MCF 10A (cell line): ENCODE measurements around the gene BIK. TPM values are rescaled to one million over a fixed set of nuclear protein-coding genes. Genes with fewer than 3 reads are reported as not detected.

ENCODE experiments used
- BruUV-seq: library from RNA; stranded (reverse); fragments of 400-500 nt; replicated peaks from 2 replicates; lab custom pipeline; 2021; lab: Mats Ljungman, UMichigan
- CTCF ChIA-PET: fragments of 300-600 bp; sonication (Branson Sonifier 250); formaldehyde crosslinking; extraction: SDS; loops from one replicate; lab custom pipeline; 2021; ENCODE audit warnings: antibody characterized with exemption, inconsistent platforms; lab: Yijun Ruan, JAX
- POLR2A ChIA-PET: fragments of 300-600, 350-650 bp; sonication (Branson Sonifier 250); formaldehyde crosslinking; extraction: SDS; loops from one replicate; lab custom pipeline; 2020; ENCODE audit warnings: antibody characterized with exemption, inconsistent platforms; lab: Yijun Ruan, JAX
- DNase-seq: peaks from one replicate; pipeline ENCODE4 v3.0.0-alpha.2; 2018; ENCODE audit not compliant: unreplicated experiment
- H3K27ac Mint-ChIP-seq: one replicate; pipeline ENCODE4 v1.8.0; 2022; ENCODE audit warnings: mild to moderate bottlenecking, low read depth, mixed read lengths; ENCODE audit not compliant: unreplicated experiment
- H3K27me3 Mint-ChIP-seq: one replicate; pipeline ENCODE4 v1.8.0; 2022; ENCODE audit warnings: mixed read lengths; ENCODE audit not compliant: insufficient read depth, unreplicated experiment
- H3K36me3 Mint-ChIP-seq: one replicate; pipeline ENCODE4 v1.8.0; 2022; ENCODE audit warnings: mild to moderate bottlenecking, moderate library complexity, mixed read lengths; ENCODE audit not compliant: insufficient read depth, unreplicated experiment
- H3K4me1 Mint-ChIP-seq: one replicate; pipeline ENCODE4 v1.8.0; 2022; ENCODE audit warnings: mixed read lengths; ENCODE audit not compliant: insufficient read depth, unreplicated experiment
- H3K4me3 Mint-ChIP-seq: one replicate; pipeline ENCODE4 v1.8.0; 2022; ENCODE audit warnings: mild to moderate bottlenecking, moderate library complexity, mixed read lengths; ENCODE audit not compliant: unreplicated experiment
- H3K9me3 Mint-ChIP-seq: one replicate; pipeline ENCODE4 v1.8.0; 2022; ENCODE audit warnings: mixed read lengths; ENCODE audit not compliant: unreplicated experiment
- CTCF ChIP-seq: fragments of 200-600 bp; IDR thresholded peaks from one replicate; pipeline ENCODE4 v1.8.0; 2022; ENCODE audit warnings: antibody characterized with exemption, mild to moderate bottlenecking; ENCODE audit not compliant: unreplicated experiment
- intact Hi-C: fragments of 100-400 bp; cut with micrococcal nuclease; formaldehyde crosslinking; loops from 2 replicates; pipeline ENCODE4 v1.14.1; 2022
- total RNA-seq: library from RNA; stranded (reverse); gene quantifications from 2 replicates; pipeline ENCODE4 v1.2.3, GENCODE V29; 2022

BIK gene
- total RNA-seq, 1 experiment from 2014 or later, result 10.0 TPM

- H3K4me3 Mint-ChIP-seq, result no peak overlapping the region
- no peak for TF ChIP-seq CTCF
- BruUV-seq, result no TSS peak
- no peaks in the 10 kb centered on the region for H3K27me3 Mint-ChIP-seq
- no peaks in the 10 kb centered on the region for H3K9me3 Mint-ChIP-seq
- DNase-seq, result no peak
- intact Hi-C loops, result no loop called here
- no peak overlapping the region for H3K27ac Mint-ChIP-seq
- H3K36me3 Mint-ChIP-seq, result peaks cover 80% of the 10 kb centered on the region
- H3K4me1 Mint-ChIP-seq, result no peaks in the 10 kb centered on the region
- POLR2A ChIA-PET, result interaction anchor here (1.2 kb wide), 1 partner anchor 11 kb away, joined by 4 read pairs; no protein-coding TSS in a partner anchor
- CTCF ChIA-PET, result interaction anchor here (0.6 kb wide), 1 partner anchor 48 kb away, joined by 4 read pairs; no protein-coding TSS in a partner anchor
Measured at GRCh38 chr22:43173976-43174720, 63.6 kb downstream of the BIK start.

DNA sequence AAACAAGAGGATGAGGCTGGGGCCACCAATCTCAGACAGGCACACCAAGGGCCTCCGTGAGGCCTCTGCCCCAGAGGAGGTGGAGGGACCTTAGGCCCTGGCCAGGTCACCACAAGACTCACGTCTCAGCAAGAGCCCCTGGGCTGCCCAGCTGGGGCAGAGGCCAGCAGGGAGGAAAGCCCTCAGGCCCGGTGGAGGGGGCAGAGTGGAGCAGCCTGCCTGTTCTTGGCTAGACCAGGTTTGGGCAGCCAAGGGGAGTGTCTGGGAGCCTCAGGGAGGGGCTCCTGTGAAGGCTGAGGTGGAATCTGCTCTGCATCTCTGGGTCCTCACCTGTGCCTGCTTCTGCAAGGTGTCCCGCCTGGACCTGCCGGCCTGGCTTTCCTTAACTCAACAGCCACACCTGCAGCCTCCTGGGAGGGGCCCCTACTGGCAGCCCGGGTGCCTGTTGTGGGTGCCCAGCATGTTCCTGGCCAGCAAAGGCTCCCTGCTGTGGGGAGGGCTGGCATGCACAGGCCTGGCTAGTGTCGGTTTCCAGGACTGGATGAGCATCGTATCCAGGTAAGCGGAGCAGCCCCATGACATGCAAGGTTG lies 64.5 kb downstream of the BIK start:
- no peak overlapping the region for H3K27ac Mint-ChIP-seq
- no peaks in the 10 kb centered on the region for H3K27me3 Mint-ChIP-seq
- ChIA-PET CTCF (no interaction called here), POLR2A (interaction anchor here (1.2 kb wide), 1 partner anchor 12 kb away, joined by 4 read pairs; no protein-coding TSS in a partner anchor)
- H3K9me3 Mint-ChIP-seq, result no peaks in the 10 kb centered on the region
- H3K4me3 Mint-ChIP-seq, result no peak overlapping the region
- no TSS peak for BruUV-seq
- DNase-seq, result peak; percentile 38
- H3K36me3 Mint-ChIP-seq, result peaks cover 80% of the 10 kb centered on the region
- no peaks in the 10 kb centered on the region for H3K4me1 Mint-ChIP-seq
- TF ChIP-seq CTCF, result no peak
- intact Hi-C loops, result no loop called here

DNA sequence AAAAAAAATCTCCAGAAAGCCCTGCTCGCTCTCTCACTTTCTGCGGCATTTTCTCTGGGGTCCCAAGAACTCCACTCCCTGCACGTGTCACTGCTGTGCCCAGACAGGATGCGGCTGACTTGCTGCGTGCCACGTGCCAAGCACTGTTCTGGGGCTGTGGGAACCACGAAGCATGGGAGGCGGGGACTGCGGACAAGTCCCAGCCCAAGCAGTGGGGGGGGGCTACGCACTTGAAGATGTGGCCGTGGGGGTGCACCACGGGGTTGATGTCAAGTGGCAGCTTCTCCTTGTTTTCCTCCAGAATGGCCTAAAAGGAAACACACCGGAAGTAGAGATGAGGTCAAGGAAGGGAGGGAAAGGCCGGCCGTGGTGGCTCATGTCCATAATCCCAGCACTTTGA lies 65.5 kb downstream of the BIK start:
- no peak for DNase-seq
- no peak overlapping the region for H3K27ac Mint-ChIP-seq
- no peak overlapping the region for H3K4me3 Mint-ChIP-seq
- no peaks in the 10 kb centered on the region for H3K27me3 Mint-ChIP-seq
- no peaks in the 10 kb centered on the region for H3K4me1 Mint-ChIP-seq
- intact Hi-C loops, result no loop called here
- peaks cover 80% of the 10 kb centered on the region for H3K36me3 Mint-ChIP-seq
- no TSS peak for BruUV-seq
- POLR2A ChIA-PET, result interaction anchor here (1.1 kb wide), 1 partner anchor 12 kb away, joined by 3 read pairs; no protein-coding TSS in a partner anchor
- no peak for TF ChIP-seq CTCF
- CTCF ChIA-PET, result no interaction called here
- H3K9me3 Mint-ChIP-seq, result no peaks in the 10 kb centered on the region

- no peaks in the 10 kb centered on the region for H3K4me1 Mint-ChIP-seq
- H3K9me3 Mint-ChIP-seq, result no peaks in the 10 kb centered on the region
- intact Hi-C loops, result no loop called here
- DNase-seq, result no peak
- no peak for TF ChIP-seq CTCF
- POLR2A ChIA-PET, result interaction anchor here (1.1 to 1.4 kb wide), 2 partner anchors 10 to 14 kb away, joined by 3 to 5 read pairs; partner anchors contain the start of gene TTLL12
- no peak overlapping the region for H3K4me3 Mint-ChIP-seq
- no peak overlapping the region for H3K27ac Mint-ChIP-seq
- CTCF ChIA-PET, result no interaction called here
- BruUV-seq, result no TSS peak
- no peaks in the 10 kb centered on the region for H3K27me3 Mint-ChIP-seq
- peaks cover 72% of the 10 kb centered on the region for H3K36me3 Mint-ChIP-seq
Measured at GRCh38 chr22:43177479-43177878, 66.9 kb downstream of the BIK start.
